NCI-H1694 (cell line): ENCODE data around the gene SLC2A4RG.

Experiments
- DNase-seq: peaks from one replicate; lab custom pipeline; 2025; lab: John Stamatoyannopoulos, UW

The SLC2A4RG gene

GRCh38 chr20:63778034-63778752 lies 38.6 kb downstream of the SLC2A4RG start:
- no peak for DNase-seq

DNA sequence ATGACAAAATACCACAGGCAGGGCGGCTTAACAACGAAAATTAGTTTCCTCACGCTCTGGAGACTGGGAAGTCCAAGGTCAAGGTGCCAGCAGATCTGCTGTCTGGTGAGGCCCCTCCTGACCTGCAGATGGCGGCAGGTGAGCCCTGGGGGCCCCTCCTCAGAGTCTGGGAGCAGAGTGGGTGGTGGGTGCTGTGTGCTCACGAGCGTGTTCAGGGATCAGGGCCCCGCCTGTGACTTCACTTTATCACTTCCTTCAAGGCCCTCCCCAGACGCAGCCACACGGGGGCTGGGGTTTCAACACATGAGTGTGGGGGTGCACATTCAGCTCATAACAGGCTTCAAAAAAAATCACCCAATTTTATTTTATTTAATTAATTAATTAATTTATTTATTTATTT lies 39.3 kb downstream of the SLC2A4RG start:
- DNase-seq: no peak

DNA sequence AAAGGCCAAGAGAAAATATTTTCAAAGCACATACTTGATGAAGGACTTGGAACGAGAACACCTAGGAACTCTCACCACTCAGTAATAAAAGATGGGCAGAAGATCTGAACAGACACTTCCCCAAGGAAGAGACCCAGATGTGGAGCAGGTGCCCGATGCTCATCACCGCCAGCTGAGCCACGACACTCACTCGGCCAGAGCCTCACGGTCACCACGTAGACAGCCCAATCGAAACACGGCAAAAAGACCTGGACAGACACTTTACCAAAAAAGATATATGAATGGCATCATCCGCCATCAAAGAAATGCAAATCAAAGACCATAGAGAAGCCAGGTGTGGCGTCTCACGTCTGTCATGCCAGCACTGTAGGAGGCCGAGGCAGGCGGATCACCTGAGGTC lies 41.6 kb downstream of the SLC2A4RG start:
- no peak for DNase-seq

GRCh38 chr20:63782051-63782471 lies 42.5 kb downstream of the SLC2A4RG start:
- DNase-seq: no peak

DNA sequence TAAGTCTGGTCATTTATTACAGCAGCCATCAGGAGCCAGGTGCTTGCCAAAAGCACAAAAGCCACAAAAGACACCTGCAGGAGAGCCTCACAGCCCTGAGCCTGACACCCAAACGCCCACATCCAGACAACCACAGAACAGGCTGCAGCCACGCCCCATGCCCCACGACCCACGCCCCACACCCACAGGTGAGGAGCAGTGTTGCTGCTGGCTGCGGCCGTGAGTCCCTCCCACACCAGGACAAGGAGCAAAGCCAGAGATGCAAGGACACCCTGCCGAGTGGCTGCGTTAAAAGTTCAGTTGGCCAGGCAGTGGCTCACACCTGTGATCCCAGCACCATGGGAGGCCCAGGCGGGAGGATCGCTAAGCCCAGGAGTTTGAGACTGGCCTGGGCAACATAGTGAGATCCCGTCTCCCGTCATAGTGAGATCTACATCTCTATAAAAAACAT lies 43.0 kb downstream of the SLC2A4RG start:
- DNase-seq: no peak

- DNase-seq: no peak
These were observed 44.4 kb downstream of the SLC2A4RG start for GRCh38 chr20:63783970-63784369.

- DNase-seq: no peak
These were observed 46.1 kb downstream of the SLC2A4RG start for GRCh38 chr20:63785691-63786131.

- no peak for DNase-seq
These were observed 47.7 kb downstream of the SLC2A4RG start for GRCh38 chr20:63787302-63787701.

- no peak for DNase-seq
These were observed 48.2 kb downstream of the SLC2A4RG start for GRCh38 chr20:63787749-63788148.

DNA sequence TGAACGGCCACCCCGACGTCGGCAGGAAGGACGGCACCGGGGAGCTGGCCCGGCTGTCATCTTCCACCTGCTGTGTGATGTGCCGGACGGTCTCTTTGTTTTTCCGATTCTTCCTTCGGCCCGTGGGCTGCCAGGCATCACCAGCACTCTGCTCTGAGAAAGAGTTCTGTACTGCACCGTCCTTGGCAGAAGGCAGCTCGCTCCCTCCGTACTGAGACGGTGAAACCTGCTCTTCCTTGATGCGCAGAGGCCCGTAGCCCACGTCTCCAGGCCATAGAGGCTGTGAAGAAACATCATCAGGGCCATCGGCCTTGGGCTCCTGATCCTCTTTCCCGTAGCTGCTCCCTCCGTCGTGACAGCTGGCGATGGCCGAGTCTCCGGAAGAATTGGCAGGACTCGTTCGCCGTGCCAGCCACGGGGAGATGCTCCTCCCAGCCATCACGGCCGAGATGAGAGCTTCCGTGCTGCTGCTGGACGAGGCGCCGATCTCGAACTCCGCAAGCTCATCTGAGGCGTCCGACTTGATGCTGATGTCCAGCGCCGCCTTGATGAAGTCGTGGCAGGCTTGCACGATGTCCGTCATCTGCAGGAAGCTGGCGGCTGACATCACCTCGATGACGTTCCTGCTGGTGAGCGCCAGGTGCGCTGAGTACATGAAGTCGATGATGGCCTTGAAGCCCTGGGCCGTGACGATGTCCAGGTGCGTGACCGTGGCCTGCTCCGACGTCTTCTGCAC lies 50.4 kb downstream of the SLC2A4RG start:
- no peak for DNase-seq

GRCh38 chr20:63790572-63791168 lies 51.1 kb downstream of the SLC2A4RG start:
- no peak for DNase-seq

DNA sequence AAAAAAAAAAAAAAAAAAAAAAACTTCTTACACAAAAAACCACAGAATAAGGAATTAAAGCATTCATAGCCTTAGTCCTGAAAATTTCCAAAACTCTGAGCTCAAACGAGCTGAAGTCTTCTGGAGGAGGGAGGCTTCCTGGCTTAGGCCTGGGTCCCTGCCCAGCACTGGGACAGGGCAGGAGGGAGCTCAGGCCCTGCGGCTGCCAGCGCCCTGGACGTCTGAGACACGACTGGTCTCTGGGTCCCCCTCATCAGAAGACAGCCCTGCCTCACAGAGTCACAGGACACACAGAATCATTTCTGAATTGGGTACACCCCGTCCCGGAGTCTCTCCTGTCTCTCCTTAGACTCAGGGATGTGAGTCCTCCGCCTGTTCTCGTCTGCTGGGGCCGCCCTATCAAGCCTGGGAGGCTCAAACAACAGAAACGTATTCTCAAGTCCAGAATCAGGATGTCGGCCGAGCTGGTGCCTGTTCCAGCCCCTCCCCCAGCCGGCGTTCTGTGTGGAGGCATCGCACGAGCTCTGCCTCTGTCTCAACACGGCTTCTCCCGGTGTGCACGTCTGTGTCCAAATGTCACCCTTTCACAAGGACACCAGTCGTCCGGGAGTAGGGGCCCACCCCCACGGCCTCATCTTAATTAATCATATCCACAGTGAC lies 52.1 kb downstream of the SLC2A4RG start:
- DNase-seq: no peak

- DNase-seq: no peak
These were observed 53.3 kb downstream of the SLC2A4RG start for GRCh38 chr20:63792866-63793265.
